Renal cortical epithelial cell (primary cell): Measurements from ENCODE around the gene FTCDNL1. TPM values are rescaled to one million over a fixed set of nuclear protein-coding genes. Genes with fewer than 3 reads are reported as not detected.

Source experiments
- DNase-seq: peaks from one replicate; pipeline ENCODE4 v3.0.0-alpha.2; 2011; ENCODE audit warnings: low read depth
- total RNA-seq: library from RNA; depleted of rRNA; stranded (reverse); fragments of >200 nt; gene quantifications from 2 replicates; pipeline ENCODE4 v1.2.3, GENCODE V29; 2014

FTCDNL1 gene
- total RNA-seq, 1 donor from 2014 or later = 2.8 TPM

DNA sequence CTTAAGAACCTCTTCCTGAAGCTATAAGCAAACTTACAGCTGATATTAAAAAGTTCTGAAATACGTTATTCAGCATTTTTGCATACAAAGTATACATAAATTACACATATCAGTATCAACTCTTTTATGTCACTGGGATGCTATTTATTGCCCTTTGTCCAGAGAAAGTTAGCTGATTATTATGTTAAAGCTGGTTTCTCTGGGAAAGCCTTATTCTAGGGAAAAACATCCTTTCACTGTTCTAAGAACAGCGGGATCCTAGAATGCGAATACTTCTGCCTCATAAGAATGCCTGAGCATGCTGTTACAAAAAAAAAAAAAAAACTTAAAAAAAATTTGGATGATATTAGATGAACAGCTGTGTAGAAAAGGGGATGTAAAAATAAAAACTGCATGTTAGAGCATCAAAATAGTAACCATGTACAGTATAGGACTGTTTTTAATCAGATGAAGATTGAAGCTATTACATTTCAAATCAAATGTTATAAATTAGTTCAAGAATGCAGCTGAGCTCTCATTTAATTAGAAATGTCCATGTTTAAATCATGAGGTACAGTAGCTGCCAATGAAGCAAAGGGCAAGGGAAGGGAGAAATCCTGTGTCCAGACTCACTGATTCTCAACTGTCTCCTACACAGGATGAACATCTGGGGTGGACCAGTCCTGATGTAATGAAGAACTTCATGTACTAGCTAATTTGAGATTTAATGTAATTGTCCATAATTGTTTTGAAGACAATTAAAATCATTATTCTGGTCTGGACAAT, 8.2 kb downstream of the FTCDNL1 start:
- DNase-seq = no peak

- DNase-seq = no peak
Measured at GRCh38 chr2:199841409-199841808, 9.6 kb downstream of the FTCDNL1 start.

DNA sequence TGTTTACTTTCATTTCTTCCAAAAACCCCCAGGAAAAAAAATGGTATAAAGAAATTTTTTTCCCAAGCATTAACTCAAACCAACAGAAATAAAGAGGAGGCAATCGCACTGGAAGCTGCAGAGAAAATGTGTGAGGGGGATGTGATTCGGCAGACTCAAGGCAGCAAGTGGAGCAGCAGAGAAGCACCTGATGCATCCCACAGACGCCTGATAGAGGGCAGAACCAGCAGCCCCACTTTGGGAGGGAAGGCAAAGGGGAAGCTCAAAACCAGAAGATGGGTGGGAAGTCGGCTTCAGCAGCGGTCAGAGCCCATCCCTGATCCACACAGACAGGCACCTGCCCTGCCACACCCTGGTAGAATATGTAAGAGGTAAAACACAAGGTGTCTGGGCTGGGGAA, 12.6 kb downstream of the FTCDNL1 start:
- no peak for DNase-seq

GRCh38 chr2:199836943-199837342, 14.0 kb downstream of the FTCDNL1 start:
- DNase-seq = peak; percentile 26

DNA sequence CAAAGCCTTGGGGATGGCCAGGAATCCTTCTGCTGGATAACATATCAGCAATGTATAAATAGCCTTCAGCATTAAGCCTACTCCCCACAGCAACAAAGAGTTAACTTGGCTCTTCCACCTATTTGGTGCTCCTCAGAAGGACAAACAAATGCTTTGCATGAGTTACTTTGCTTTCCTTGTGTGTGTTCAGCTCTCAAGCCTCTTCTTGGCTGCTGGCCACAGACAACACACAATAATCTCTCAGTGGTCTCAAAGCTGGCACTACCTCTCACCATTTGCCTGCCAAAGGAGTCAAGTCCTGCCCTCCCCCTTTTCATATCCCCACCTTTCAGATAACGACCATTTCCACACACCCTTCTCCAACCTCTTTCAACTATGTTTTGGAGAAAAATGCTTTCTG, 17.5 kb downstream of the FTCDNL1 start:
- peak; percentile 50 for DNase-seq

DNA sequence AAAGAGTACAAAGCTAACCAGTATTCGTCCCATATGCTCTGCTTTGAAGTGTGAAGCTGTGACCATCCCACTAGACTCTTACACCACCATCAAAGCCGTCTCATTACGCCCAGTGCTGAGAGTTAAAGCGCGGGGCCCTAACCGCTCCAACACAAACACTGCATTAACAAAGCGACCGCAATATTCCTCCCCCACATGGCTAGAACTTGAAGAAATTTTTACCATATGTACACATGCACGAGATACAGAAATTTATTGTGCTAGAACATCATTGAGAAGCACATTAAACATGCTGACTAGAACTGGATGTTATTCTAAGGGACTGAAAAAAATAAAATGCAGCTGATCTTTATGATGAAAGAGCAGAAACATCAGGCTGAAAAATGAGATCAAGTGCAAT, 20.5 kb downstream of the FTCDNL1 start:
- DNase-seq = no peak

DNA sequence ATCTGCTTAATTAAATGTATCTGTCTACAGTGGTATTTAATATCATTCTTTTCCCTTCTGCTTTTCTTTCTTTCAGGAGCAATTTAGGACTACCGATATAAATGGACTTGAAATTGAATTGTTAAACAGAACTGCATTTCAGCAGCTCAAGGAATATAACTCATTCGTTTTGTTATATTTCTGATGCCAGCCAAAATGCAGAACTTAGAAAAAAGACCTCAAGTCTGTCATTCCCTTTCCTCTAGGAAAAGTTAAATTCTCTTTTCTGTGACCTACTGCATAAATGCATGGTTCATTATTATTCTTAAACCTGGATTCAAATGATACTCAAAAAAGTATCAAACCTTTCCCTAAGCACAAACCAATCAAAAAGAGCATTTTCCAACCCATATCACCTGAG, 21.4 kb downstream of the FTCDNL1 start:
- no peak for DNase-seq

DNA sequence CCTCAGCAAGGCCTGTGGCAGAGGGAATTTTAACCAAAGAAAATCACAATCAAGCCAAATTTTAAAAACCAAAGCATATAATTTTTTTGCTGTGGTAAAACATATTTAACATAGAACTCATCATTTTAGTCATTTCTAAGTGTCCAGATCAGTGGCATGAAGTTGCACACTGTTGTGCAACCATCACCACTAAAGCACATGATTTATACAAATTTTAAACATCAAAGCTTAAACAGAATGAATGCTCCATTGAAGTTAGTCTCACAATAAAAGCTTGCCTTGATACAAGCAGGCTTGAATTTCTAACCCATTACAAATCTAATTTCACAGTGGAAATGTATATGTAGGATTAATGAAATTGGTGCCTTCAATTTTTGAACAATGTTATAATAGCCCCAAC, 31.2 kb downstream of the FTCDNL1 start:
- no peak for DNase-seq

DNA sequence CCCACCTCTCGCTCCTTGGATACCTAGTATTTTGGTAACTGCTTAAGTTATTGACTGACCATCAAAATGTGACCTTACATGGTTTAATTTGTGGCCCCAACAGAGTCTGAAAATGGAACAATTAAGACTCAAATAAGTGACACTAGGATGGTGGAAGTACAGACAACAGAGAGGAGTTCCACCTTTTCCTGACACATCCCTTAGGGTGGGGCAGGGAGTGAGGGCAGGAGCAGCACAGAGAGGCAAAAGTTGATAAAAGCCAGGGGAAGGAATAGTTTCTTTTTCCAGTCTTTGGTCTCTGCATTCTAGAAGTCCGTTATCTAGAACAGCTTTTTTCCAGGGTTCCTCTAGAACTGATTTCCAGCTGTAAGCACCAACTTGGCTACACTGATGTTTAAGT, 32.2 kb downstream of the FTCDNL1 start:
- no peak for DNase-seq

- DNase-seq = no peak
Measured at GRCh38 chr2:199818026-199818425, 33.0 kb downstream of the FTCDNL1 start.

- DNase-seq = no peak
Measured at GRCh38 chr2:199814817-199815211, 36.2 kb downstream of the FTCDNL1 start.

DNA sequence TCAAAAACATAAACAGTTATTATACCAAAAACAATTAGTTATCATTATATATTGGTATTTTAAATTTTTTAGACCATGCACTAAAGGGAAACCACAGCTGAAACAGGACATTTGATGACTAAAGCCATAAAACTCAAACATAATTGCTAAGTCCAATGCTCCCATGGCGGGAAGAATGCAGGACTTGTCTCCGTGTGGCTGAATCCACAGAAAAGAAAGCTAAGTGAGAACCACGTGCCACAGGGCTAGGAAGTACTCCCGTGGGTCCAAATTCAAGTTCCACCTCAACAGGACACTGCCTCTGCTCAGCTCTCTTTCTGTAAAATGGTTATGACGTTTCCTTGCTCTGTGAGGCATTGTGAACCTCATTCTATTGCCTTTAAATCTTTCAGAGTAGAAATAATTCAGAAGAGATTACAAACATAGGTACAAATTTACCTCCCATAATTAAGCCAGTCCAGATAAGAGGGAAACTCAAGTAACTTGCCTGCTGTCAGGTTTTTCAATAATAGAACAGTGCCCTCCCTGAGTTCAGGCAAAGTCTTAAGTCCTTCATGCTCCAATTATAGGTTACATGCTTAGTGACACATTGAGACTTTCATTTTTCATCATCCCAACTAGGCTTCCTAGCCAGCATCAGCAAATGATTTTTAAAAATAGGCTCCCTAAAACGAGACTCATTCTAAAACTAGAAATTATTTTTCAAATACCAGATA, 36.7 kb downstream of the FTCDNL1 start:
- DNase-seq = no peak

GRCh38 chr2:199812493-199812892, 38.5 kb downstream of the FTCDNL1 start:
- DNase-seq = no peak

DNA sequence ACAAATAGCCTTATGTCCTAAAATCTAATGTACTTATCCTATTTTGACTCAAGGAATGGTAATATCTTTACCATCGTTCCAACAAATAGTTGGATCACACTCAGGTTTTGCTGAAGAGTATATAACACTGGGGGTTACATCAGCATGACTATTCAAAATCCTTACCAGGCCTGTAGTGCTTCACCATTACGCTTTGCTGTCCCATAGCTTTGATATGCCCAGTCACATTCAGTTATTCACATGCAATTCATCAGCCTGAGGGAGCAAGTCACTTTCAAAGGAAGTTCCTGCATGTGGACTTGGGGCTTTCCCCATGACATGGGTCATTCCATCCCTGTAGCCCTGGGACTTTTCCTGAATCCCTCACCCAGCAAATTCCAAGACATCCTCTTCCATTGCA, 39.6 kb downstream of the FTCDNL1 start:
- no peak for DNase-seq

GRCh38 chr2:199810422-199811171, 40.4 kb downstream of the FTCDNL1 start:
- DNase-seq = no peak

- DNase-seq = no peak
Measured at GRCh38 chr2:199807966-199808365, 43.0 kb downstream of the FTCDNL1 start.

DNA sequence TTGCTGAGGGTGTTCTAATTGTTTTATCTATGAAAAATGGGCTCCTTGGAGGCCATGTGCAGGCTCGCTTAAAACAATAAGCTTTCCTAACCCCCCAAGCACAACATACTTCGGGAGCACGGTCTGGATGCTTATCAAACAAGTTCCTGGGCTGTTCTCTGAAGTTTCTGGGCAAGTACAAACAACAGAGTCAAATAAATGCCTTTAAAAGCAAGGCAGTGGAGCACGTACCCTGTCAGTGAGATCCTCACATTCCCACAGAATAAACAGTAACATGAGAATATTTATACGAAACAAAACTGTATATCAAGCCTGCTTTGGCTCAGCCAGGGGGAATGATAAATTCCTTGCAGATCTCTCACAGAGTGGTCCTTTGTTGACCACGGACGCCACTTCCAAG, 44.8 kb downstream of the FTCDNL1 start:
- no peak for DNase-seq

DNA sequence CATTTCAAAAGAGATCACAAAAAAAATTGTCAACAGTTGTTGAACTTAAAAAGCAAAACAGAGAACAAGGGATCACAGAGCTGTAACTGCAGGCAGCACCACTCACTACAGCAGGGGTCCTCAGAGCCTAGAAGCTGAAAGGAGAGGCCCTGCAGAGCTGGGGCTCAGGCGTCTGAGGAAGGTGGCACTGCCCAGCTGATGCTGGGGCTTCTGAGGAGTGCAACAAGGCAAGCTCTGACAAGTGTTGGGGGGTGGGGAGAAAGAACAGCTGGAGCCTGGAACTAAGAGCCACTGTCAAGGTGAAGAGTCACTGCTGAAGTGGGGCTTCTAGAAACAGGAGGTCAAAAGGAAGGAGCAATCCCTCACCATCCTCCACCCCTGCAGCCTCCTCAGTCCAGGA, 46.2 kb downstream of the FTCDNL1 start:
- no peak for DNase-seq

GRCh38 chr2:199798831-199799580, 52.0 kb downstream of the FTCDNL1 start:
- no peak for DNase-seq

DNA sequence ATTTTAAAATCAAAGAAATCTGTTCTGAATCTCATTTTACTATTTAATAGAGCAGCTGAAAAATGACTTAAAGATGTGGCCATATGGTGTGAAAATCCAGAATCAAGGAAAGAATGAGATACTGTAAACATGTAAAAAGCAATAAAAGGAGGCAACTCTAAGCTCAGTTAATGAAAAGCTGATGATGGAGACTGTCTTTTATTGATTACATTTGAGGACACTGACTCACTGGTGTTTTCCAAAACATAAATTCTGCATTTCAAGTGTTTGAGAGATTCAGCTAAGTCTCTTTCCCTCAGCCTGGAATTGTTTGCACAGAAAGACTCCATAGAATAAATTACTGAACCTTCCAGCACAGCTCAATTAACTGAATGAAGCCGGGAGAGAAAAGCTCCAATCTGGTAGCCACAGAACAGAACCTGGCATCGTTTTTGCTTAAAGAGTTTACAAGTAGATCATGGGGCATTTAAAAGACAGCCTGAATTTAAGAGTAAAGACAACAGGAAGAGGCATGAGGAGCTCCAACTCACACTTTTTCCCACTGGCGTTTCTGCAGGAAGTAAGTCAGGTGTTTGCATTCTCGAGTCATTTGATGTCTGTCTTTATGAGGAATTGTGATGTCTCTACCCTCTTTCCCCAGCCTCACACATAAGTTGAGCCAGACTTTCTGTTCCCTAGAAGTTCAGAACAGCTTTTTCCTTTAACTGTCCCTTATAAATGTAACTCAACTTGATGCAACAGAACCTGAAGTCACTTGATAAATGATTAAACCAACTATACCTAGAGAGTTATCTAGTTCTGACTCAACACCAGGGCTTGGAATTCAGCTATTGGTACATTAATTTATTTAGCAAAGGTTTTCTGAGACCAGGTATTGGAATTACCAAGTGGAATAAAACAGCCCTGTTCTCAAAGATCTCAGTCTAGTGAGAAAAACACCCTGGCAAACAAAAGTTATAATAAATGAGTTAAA, 53.3 kb downstream of the FTCDNL1 start:
- DNase-seq = peak; percentile 70

DNA sequence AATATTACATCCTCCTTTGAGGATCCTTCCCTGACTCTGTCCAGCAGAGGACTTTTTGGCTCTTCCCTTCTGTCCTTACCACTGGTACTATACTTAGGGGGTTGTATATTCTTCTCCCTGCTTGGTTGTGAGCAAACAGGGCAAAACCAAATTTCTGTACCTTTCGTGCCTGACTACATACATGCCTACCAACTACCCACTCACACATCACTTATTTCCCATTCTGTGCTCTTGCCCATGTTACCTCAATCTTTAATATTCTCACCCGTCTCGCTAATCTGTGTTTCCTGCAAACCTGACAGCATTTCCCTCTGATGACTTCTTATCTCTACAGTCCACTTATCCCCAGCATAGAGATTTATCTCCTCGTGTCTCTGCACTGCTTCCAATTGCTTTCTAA, 58.6 kb downstream of the FTCDNL1 start:
- DNase-seq = no peak
